Trophoblast cell (in vitro differentiated cells and primary cell): ENCODE measurements around the gene COX19.

Experiments used
- DNase-seq, 2 donors: peaks; one replicate each; pipeline ENCODE4 v3.0.0-alpha.2; 2016
- H2AFZ ChIP-seq: 2 replicates; pipeline ENCODE4 v1.6.1; 2013; ENCODE audit warnings: low read length, moderate library complexity, mild to moderate bottlenecking; ENCODE audit not compliant: insufficient read depth, poor library complexity
- H2AK5ac ChIP-seq: 2 replicates; pipeline ENCODE4 v1.6.1; 2013; ENCODE audit warnings: mild to moderate bottlenecking, low read length
- H2BK120ac ChIP-seq: 2 replicates; pipeline ENCODE4 v1.6.1; 2013; ENCODE audit warnings: low read length, mild to moderate bottlenecking, moderate library complexity; ENCODE audit not compliant: insufficient read depth, poor library complexity
- H2BK12ac ChIP-seq: 2 replicates; pipeline ENCODE4 v1.6.1; 2013; ENCODE audit warnings: mild to moderate bottlenecking, low read length, moderate library complexity
- H2BK5ac ChIP-seq: 2 replicates; pipeline ENCODE4 v1.6.1; 2013; ENCODE audit warnings: low read length, low read depth, moderate library complexity, mild to moderate bottlenecking; ENCODE audit not compliant: poor library complexity
- H3K14ac ChIP-seq: 2 replicates; pipeline ENCODE4 v1.6.1; 2013; ENCODE audit warnings: mild to moderate bottlenecking, low read length
- H3K18ac ChIP-seq: 2 replicates; pipeline ENCODE4 v1.6.1; 2013; ENCODE audit warnings: mild to moderate bottlenecking, low read length
- H3K23ac ChIP-seq: 2 replicates; pipeline ENCODE4 v1.6.1; 2013; ENCODE audit warnings: low read length
- H3K27ac ChIP-seq: 2 replicates; pipeline ENCODE4 v1.5.1; 2013; ENCODE audit warnings: low read depth, mild to moderate bottlenecking, inconsistent platforms, low read length, moderate library complexity
- H3K27me3 ChIP-seq: 2 replicates; pipeline ENCODE4 v1.6.1; 2013; ENCODE audit warnings: inconsistent platforms, mild to moderate bottlenecking, low read length, moderate library complexity; ENCODE audit not compliant: insufficient read depth
- H3K36me3 ChIP-seq, 2 experiments: 1 replicate in 1 of 2; 2 replicates in 1 of 2; pipeline ENCODE4 v1.6.1; 2013; ENCODE audit warnings: low read length in 2 of 2, mild to moderate bottlenecking in 2 of 2, moderate library complexity in 1 of 2; ENCODE audit not compliant: insufficient read depth in 2 of 2, control insufficient read depth in 1 of 2
- H3K4ac ChIP-seq: 2 replicates; pipeline ENCODE4 v1.6.1; 2013; ENCODE audit warnings: low read depth, mild to moderate bottlenecking, low read length, moderate library complexity
- H3K4me1 ChIP-seq, 2 experiments: 1 replicate in 1 of 2; 2 replicates in 1 of 2; pipeline ENCODE4 v1.6.1; 2013; ENCODE audit warnings: low read length in 2 of 2, mild to moderate bottlenecking in 2 of 2, moderate library complexity in 1 of 2; ENCODE audit not compliant: insufficient read depth in 2 of 2, control insufficient read depth in 1 of 2
- H3K4me2 ChIP-seq: 2 replicates; pipeline ENCODE4 v1.6.1; 2013; ENCODE audit warnings: inconsistent platforms, mild to moderate bottlenecking, low read length, moderate library complexity
- H3K4me3 ChIP-seq: 2 replicates; pipeline ENCODE4 v1.5.1; 2013; ENCODE audit warnings: mild to moderate bottlenecking, low read depth, low read length, inconsistent platforms
- H3K79me1 ChIP-seq: one replicate; pipeline ENCODE4 v1.6.1; 2013; ENCODE audit warnings: low read length
- H3K79me2 ChIP-seq: 2 replicates; pipeline ENCODE4 v1.6.1; 2013; ENCODE audit warnings: low read length, mild to moderate bottlenecking; ENCODE audit not compliant: control insufficient read depth, insufficient read depth, poor library complexity
- H3K9ac ChIP-seq: 2 replicates; pipeline ENCODE4 v1.6.1; 2013; ENCODE audit warnings: mild to moderate bottlenecking, low read length
- H3K9me3 ChIP-seq: 2 replicates; pipeline ENCODE4 v1.6.1; 2013; ENCODE audit warnings: low read depth, mild to moderate bottlenecking, control low read depth, inconsistent platforms, low read length; ENCODE audit not compliant: insufficient read depth
- H4K12ac ChIP-seq: 2 replicates; pipeline ENCODE4 v1.6.1; 2013; ENCODE audit warnings: low read depth, mild to moderate bottlenecking, low read length, moderate library complexity
- H4K8ac ChIP-seq: 2 replicates; pipeline ENCODE4 v1.6.1; 2013; ENCODE audit warnings: low read depth, mild to moderate bottlenecking, low read length, moderate library complexity
- H4K91ac ChIP-seq: one replicate; pipeline ENCODE4 v1.6.1; 2013; ENCODE audit warnings: low read depth, mild to moderate bottlenecking, low read length, moderate library complexity
- WGBS: extraction: QIAGEN DNeasy Blood & Tissue Kit; methylation state at CpG from one replicate; pipeline ENCODE4 v1.1.7; 2013; ENCODE audit warnings: missing lambda C conversion rate; ENCODE audit not compliant: insufficient read length, insufficient coverage; ENCODE audit errors: extremely low coverage; 5-methylcytosine and 5-hydroxymethylcytosine counted together

COX19 gene

DNA sequence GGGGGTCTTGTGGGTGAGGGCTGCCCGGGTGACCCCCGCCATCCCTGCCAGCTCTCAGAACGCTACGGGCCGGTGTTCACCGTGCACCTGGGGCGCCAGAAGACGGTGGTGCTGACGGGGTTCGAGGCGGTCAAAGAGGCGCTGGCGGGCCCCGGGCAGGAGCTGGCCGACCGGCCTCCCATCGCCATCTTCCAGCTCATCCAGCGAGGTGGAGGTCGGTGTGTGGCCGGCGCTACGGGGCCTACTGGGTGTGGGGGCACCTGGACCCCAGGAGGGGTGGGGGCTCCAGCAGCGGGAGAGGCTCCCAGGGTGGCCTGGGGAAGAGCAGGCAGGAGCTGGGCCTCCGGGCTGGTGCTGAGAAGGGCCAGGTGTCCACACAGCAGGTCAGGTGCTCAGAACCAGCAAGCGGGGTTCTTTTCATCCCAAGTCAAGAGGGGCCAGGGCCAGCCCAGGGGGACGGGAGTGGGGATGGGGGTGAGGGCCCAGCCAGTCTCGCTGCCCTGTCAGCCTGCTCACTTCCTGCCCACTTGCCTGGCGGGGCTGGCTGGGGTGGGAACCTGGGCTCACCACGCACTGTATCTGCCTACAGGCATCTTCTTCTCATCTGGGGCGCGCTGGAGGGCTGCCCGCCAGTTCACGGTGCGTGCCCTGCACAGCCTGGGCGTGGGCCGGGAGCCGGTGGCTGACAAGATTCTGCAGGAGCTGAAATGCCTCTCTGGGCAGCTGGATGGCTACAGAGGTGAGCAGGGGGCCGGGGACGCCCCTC lies 9.2 kb upstream of the COX19 start:
- H2BK5ac ChIP-seq: no peak overlapping the region
- no peaks in the 10 kb centered on the region for H3K79me1 ChIP-seq
- H3K27me3 ChIP-seq: no peaks in the 10 kb centered on the region
- no peak overlapping the region for H3K18ac ChIP-seq
- no peak overlapping the region for H2BK12ac ChIP-seq
- H3K23ac ChIP-seq: no peak overlapping the region
- no peak overlapping the region for H4K91ac ChIP-seq
- H3K14ac ChIP-seq: no peak overlapping the region
- no peak overlapping the region for H2BK120ac ChIP-seq
- no CpG with 5 or more reads among the region's 39 CpGs for WGBS
- H3K4ac ChIP-seq: no peak overlapping the region
- H4K12ac ChIP-seq: no peak overlapping the region
- H3K9me3 ChIP-seq: no peaks in the 10 kb centered on the region
- no peak overlapping the region for H2AFZ ChIP-seq
- no peak overlapping the region for H3K9ac ChIP-seq
- no peak overlapping the region for H2AK5ac ChIP-seq
- H4K8ac ChIP-seq: no peak overlapping the region
- no peaks in the 10 kb centered on the region for H3K79me2 ChIP-seq
- no peak overlapping the region for H3K27ac ChIP-seq
- DNase-seq: no peak
- H3K4me3 ChIP-seq: no peak overlapping the region
- no peaks in the 10 kb centered on the region for H3K36me3 ChIP-seq
- peaks cover 0 to 3% of the 10 kb centered on the region in 2 experiments for H3K4me1 ChIP-seq
- H3K4me2 ChIP-seq: no peak overlapping the region

DNA sequence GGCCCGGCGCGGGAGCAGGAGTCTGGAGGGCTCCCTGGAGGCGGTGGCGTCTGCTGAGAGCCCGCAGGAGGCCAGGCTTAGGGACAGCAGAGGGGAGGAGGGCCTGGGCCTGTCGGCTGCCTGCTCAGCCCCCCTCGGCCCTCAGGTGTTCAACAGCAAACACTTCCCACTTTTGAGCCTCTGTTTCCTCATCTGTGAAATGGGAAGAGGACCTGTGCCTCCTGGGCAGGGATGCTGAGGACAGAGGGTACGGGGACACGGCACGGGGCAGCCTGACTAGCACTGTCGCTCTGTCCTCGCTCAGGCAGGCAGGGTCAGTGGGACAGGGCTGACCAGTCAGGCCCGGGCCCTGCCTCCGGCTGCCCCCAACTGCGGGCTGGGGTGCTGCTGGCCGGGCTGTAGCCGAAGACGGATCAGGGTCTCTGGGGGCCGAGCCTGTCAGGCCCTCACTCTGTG lies 8.3 kb upstream of the COX19 start:
- no peak overlapping the region for H4K12ac ChIP-seq
- no peaks in the 10 kb centered on the region for H3K27me3 ChIP-seq
- DNase-seq: no peak
- no peaks in the 10 kb centered on the region for H3K79me2 ChIP-seq
- H3K79me1 ChIP-seq: no peaks in the 10 kb centered on the region
- H2BK120ac ChIP-seq: no peak overlapping the region
- peaks cover 2% of the 10 kb centered on the region for H3K9me3 ChIP-seq
- H3K27ac ChIP-seq: no peak overlapping the region
- no peak overlapping the region for H3K18ac ChIP-seq
- no peaks in the 10 kb centered on the region for H3K36me3 ChIP-seq
- no peak overlapping the region for H3K4me3 ChIP-seq
- no peak overlapping the region for H3K23ac ChIP-seq
- no peak overlapping the region for H2BK5ac ChIP-seq
- H4K8ac ChIP-seq: no peak overlapping the region
- no peak overlapping the region for H3K9ac ChIP-seq
- H3K4me1 ChIP-seq: peaks cover 0 to 3% of the 10 kb centered on the region in 2 experiments
- no peak overlapping the region for H2AK5ac ChIP-seq
- H4K91ac ChIP-seq: no peak overlapping the region
- H3K4ac ChIP-seq: no peak overlapping the region
- H2BK12ac ChIP-seq: no peak overlapping the region
- no CpG with 5 or more reads among the region's 20 CpGs for WGBS
- no peak overlapping the region for H3K14ac ChIP-seq
- H2AFZ ChIP-seq: no peak overlapping the region
- no peak overlapping the region for H3K4me2 ChIP-seq

DNA sequence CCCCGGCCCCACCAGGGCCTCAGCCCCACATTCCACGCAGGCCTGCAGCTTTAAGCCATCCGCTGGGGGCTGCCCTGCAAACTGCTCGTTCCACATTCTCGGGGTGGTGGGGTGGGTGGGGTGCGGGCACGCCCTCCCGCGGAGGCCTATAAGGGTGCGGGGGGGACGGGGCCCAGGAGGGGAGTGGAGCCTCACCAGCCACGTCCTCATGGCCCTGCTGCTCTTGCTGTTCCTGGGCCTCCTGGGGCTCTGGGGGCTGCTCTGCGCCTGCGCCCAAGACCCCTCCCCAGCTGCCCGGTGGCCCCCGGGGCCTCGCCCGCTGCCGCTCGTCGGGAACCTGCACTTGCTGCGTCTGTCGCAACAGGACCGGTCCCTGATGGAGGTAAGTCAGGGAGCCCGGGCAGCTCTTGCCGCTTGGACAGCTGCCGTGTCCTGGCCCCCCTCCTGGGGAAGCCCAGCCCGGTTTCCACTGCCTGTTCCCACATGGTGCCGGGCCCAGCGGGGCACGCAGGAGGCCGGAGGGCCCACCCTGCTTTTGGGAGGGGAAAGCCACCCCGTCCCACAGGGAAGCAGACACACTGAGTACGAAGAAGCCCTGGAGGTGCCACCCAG lies 7.8 kb upstream of the COX19 start, which contains the start of gene CYP2W1:
TSS of gene CYP2W1 (plus strand) at position 178 of the 612 bp plus-strand sequence. CDS start at position 209, 31 bp downstream.
- Histone ChIP-seq H2BK5ac (no peak within 1 kb of the TSS), H4K91ac (no peak within 1 kb of the TSS), H3K4me3 (no peak within 1 kb of the TSS), H3K9ac (no peak within 1 kb of the TSS), H2BK120ac (no peak within 1 kb of the TSS), H4K12ac (no peak within 1 kb of the TSS), H3K4me1 (no peaks in the 10 kb centered on the region), H3K27me3 (no peaks in the 10 kb centered on the region), H3K4ac (no peak within 1 kb of the TSS), H2AFZ (no peak within 1 kb of the TSS), H3K79me1 (no peaks in the 10 kb centered on the region), H3K27ac (no peak within 1 kb of the TSS), H4K8ac (no peak within 1 kb of the TSS), H2AK5ac (no peak within 1 kb of the TSS), H3K79me2 (no peaks in the 10 kb centered on the region), H3K36me3 (no peaks in the 10 kb centered on the region), H3K14ac (no peak within 1 kb of the TSS), H3K23ac (no peak within 1 kb of the TSS), H3K4me2 (no peak within 1 kb of the TSS), H2BK12ac (no peak within 1 kb of the TSS), H3K9me3 (peaks cover 3% of the 10 kb centered on the region), H3K18ac (no peak within 1 kb of the TSS)
- WGBS: no CpG with 5 or more reads among the region's 34 CpGs
- DNase-seq: no peak

DNA sequence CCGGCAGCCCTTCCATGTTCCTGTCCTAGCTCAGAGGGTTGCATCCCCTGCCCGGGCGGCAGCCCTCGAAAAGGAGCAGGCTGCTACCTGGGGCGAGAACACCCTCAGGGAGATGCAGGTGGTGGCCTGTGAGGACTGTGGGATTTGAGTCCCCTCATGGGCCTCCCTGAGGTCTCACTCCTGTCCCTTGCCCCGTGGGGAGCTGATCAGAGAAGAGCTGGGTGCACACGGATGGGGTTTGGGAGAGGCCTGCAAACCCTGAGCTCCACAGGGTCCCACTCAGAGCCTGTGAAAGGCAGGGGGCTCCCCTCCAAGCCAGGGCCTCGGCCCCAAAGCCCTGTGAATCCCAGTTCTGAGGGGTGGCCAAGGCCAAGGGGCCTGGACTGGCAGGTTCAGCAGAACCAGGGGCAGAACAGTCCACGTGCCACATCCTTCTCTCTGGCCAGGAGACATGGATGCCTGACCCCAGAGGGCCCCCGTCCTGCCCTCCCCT lies 7.2 kb upstream of the COX19 start:
- Histone ChIP-seq H2AFZ (no peak overlapping the region), H4K8ac (no peak overlapping the region), H4K91ac (no peak overlapping the region), H3K9me3 (peaks cover 3% of the 10 kb centered on the region), H3K4me2 (no peak overlapping the region), H3K23ac (no peak overlapping the region), H2AK5ac (no peak overlapping the region), H3K27me3 (no peaks in the 10 kb centered on the region), H3K36me3 (no peaks in the 10 kb centered on the region), H2BK5ac (no peak overlapping the region), H3K9ac (no peak overlapping the region), H3K79me2 (no peaks in the 10 kb centered on the region), H3K14ac (no peak overlapping the region), H3K79me1 (no peaks in the 10 kb centered on the region), H3K4me1 (no peaks in the 10 kb centered on the region), H4K12ac (no peak overlapping the region), H2BK120ac (no peak overlapping the region), H2BK12ac (no peak overlapping the region), H3K18ac (no peak overlapping the region), H3K4me3 (no peak overlapping the region), H3K27ac (no peak overlapping the region), H3K4ac (no peak overlapping the region)
- DNase-seq: no peak
- no CpG with 5 or more reads among the region's 10 CpGs for WGBS
